ENCODE data around the gene APBA3.

Gene APBA3

DNA sequence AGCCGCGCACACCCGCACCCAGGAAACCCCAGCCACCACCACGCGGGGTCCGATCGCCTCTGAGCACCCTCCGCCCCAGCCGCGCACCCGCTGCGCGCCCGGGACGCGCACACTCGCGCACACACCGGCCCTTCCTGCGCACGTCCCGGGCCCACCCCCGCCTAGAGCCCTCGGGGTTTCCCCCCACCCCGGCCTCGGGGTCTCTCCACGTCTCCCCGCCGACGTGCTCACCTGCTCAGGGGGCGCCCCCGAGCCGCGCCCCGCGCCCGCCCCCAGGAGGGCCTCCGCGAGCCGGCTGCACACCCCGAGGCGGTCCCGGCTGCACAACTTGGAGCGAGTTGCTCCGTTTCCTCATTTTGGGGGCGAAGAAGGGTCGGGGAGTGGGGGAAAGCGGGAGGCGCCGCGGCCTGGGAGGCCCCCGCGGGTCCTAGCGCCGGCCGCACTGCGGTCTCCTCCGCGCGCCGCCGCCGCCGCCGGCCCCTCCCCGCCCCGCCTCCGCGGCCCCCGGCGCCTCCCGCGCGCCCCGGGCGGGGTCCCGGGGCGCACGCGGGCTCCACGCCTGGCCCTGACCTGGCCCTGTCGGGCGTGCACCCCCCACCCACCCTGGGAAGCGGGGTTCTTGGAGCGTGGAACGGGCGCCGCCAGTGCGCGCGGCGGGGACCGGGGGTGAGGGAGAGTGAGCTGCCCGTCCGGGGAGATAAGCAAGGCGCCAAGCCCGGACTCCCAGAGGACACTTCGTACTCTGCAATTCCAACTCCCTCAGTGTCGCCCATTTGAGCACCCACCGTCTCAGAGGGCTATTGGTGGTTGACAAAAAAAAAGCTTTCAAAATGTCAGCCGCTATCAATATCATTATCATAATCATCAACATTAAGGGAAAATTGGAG, 24.7 kb upstream of the APBA3 start, which contains the start of gene MATK:
Gene MATK, minus strand, starts transcription at position 444 of the 887 bp plus-strand sequence. CDS start 1,246 bp downstream, outside the sequence.
- intact Hi-C loops (cut with DNase I; ENCODE audit: low total_unique reads): no loop called here
- no peak for DNase-seq
- TF ChIP-seq, protein P1, sequence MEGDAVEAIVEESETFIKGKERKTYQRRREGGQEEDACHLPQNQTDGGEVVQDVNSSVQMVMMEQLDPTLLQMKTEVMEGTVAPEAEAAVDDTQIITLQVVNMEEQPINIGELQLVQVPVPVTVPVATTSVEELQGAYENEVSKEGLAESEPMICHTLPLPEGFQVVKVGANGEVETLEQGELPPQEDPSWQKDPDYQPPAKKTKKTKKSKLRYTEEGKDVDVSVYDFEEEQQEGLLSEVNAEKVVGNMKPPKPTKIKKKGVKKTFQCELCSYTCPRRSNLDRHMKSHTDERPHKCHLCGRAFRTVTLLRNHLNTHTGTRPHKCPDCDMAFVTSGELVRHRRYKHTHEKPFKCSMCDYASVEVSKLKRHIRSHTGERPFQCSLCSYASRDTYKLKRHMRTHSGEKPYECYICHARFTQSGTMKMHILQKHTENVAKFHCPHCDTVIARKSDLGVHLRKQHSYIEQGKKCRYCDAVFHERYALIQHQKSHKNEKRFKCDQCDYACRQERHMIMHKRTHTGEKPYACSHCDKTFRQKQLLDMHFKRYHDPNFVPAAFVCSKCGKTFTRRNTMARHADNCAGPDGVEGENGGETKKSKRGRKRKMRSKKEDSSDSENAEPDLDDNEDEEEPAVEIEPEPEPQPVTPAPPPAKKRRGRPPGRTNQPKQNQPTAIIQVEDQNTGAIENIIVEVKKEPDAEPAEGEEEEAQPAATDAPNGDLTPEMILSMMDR (IDR thresholded peaks at IDR 0.05): no peak
- no peak within 1 kb of the TSS for H3K27ac ChIP-seq
- no peak within 1 kb of the TSS for H3K4me3 ChIP-seq
- H3K36me3 ChIP-seq: no peaks in the 10 kb centered on the region
- peaks cover 0 to 65% of the 10 kb centered on the region in 2 donors for H3K27me3 ChIP-seq
- peaks cover 0 to 23% (median 18%) of the 10 kb centered on the region in 3 donors for H3K9me3 ChIP-seq
- peaks cover 0 to 13% (median 0%) of the 10 kb centered on the region in 4 donors for H3K4me1 ChIP-seq

DNA sequence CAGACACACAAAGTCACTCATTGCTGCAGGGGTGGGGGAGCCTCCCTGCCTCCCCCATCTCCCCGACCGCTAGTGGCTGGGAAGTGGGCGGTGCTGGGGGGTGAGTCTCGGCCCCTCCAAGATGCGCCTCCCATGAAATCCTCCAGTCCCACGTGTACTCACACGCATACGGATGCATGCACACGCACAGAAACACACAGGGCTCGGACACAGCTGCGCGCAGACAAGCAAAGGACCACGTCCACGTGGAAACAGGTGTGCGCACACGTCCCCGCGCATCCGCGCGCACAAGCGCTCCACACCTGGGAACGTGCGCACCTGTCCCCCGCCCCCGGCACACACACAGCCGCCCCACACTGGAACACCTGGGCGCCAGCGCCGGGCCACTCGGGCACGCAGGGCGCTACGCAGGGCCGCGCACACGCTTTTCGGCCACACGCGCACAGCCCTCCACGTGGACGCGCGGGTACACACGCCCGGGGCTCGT, 24.0 kb upstream of the APBA3 start:
- peaks cover 0 to 24% (median 24%) of the 10 kb centered on the region in 3 donors for H3K9me3 ChIP-seq
- TF ChIP-seq, protein P1 (IDR thresholded peaks at IDR 0.05): no peak
- H3K36me3 ChIP-seq: no peaks in the 10 kb centered on the region
- H3K27me3 ChIP-seq: peaks cover 0 to 62% of the 10 kb centered on the region in 2 donors
- no peak overlapping the region for H3K27ac ChIP-seq
- peaks cover 0 to 13% (median 0%) of the 10 kb centered on the region in 4 donors for H3K4me1 ChIP-seq
- no peak overlapping the region for H3K4me3 ChIP-seq
- intact Hi-C loops (cut with DNase I; ENCODE audit: low total_unique reads): no loop called here
- DNase-seq: no peak

DNA sequence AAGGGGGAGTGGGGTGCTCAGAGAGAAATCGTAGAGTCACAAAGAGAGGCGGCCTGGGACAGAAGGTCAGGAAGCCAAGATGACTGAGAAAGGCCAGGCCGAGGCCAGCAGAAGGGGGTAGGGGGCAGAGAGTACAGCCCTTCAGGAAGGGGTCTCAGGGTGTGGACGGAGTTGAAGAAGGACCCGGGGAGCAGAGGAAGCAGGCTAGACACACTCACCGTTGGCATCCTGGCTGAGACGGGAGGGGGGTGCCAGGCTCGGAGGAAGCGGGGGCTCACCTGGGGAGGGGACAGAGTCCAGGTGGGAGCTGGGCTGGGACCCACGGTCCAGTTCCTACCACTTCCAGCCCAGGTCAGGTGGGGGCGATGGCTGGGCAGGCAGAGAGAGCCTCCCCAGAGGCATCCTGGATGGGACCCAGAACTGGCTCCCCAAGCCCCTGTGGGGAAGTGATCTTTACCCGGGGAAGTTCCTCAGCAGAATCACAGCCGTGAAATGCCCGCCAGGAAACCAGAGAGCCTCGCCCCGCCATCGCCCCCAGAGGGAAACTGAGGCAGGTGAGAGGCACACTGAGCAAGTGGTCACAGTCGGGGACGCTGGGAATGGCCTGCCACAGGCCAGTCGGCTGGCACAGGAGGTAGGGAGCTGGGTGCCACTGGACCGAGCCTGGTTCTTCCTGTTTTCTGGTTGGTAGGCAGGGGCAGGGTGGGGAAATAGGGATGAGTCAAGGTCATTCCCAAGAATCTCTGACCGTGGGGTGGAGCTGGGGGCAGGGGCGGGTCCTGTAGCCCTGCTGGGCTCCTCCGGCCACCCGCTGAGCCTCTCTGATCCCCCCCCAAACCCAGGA, 23.3 kb upstream of the APBA3 start:
- Histone ChIP-seq H3K27me3 (peaks cover 0 to 57% of the 10 kb centered on the region in 2 donors), H3K4me3 (no peak overlapping the region), H3K4me1 (peaks cover 0 to 13% (median 0%) of the 10 kb centered on the region in 4 donors), H3K36me3 (no peaks in the 10 kb centered on the region), H3K27ac (no peak overlapping the region), H3K9me3 (peaks cover 0 to 27% (median 24%) of the 10 kb centered on the region in 3 donors)
- intact Hi-C loops (cut with DNase I; ENCODE audit: low total_unique reads): no loop called here
- DNase-seq: no peak
- TF ChIP-seq, protein P1 (IDR thresholded peaks at IDR 0.05): no peak

DNA sequence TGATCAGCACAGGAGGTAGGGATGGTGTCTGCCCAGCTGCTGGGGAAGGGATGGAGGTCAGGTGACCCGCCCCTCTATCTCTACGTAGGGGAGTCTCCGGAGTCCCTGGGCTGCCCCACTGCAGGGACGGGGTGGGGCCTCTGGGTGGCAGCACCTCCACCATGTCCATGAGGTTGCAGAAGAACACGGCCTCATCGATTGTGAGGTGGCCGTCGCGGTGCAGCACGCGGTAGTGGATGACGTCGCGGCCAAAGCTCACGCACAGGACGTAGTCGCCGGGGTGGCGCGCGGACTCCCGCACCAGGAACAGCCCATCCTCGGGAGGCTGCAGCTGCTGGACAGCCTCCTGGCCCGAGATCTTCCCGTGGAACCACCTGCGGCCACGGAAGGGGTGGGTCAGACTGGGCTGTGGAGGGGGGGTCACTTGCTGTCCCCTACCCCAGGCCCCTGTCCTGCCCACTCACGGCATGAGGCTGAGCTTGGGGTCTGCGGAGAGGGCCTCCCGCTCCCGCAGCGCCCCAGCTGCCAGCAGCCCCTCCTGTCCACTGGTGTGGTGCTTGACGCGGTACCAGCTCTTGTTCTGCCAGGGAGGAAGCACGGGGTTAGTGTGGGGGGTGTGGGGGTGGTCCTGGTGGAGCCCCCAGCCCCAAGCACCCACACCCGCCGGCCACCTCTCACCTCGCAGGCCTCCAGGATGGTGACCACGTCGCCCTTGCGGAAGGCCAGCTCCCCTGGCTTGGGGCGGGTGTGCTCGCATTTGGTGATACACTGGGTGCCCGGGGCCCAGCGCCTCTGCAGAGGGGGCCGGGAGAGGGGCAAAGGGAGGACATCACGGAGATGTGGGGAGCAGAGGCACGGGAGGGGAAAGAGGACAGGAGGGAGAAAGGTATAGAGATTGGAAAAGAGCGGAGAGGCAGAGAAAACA, 22.4 kb upstream of the APBA3 start:
- H3K36me3 ChIP-seq: no peaks in the 10 kb centered on the region
- TF ChIP-seq, protein P1 (IDR thresholded peaks at IDR 0.05): no peak
- H3K27ac ChIP-seq: no peak overlapping the region
- no peak for DNase-seq
- peaks cover 0 to 62% of the 10 kb centered on the region in 2 donors for H3K27me3 ChIP-seq
- no peak overlapping the region for H3K4me3 ChIP-seq
- intact Hi-C loops (cut with DNase I; ENCODE audit: low total_unique reads): no loop called here
- peaks cover 0 to 27% (median 24%) of the 10 kb centered on the region in 3 donors for H3K9me3 ChIP-seq
- H3K4me1 ChIP-seq: peaks cover 0 to 13% (median 0%) of the 10 kb centered on the region in 4 donors

Data from tibial artery (tissue), 4 donors.